Activated naive CD4-positive, alpha-beta T cell treated with anti-CD3 and anti-CD28 coated beads, Interleukin-2, amount 50 U/mL, for 72 hours (primary cell): ENCODE results near the gene HSPG2. TPM values are rescaled to one million over a fixed set of nuclear protein-coding genes. Genes with fewer than 3 reads are reported as not detected.

ENCODE experiments used
- ATAC-seq, 2 donors: fragments of 150-1000 bp; cut with Tn5 transposase; 2 replicates each; pipeline ENCODE4 v1.10.0; 2021; ENCODE audit warnings: mild to moderate bottlenecking in 2 of 2, moderate library complexity in 2 of 2
- DNase-seq, 2 donors: peaks; one replicate each; pipeline ENCODE4 v3.0.0; 2021 to 2022; ENCODE audit warnings: low spot score in 2 of 2
- H3K27ac Mint-ChIP-seq, 2 donors: one replicate each; pipeline ENCODE4 v1.8.0; 2022; ENCODE audit warnings: mild to moderate bottlenecking in 2 of 2, mixed read lengths in 2 of 2
- H3K36me3 Mint-ChIP-seq, 2 donors: one replicate each; pipeline ENCODE4 v1.8.0; 2022; ENCODE audit warnings: mixed read lengths in 2 of 2
- H3K9me3 Mint-ChIP-seq, 2 donors: one replicate each; pipeline ENCODE4 v1.8.0; 2022; ENCODE audit warnings: mixed read lengths in 2 of 2
- total RNA-seq, 2 donors: library from RNA; stranded (reverse); gene quantifications; one replicate each; pipeline ENCODE4 v1.2.3, GENCODE V29; 2022

HSPG2 gene
- total RNA-seq, 2 donors from 2014 or later, result 9.2 to 37.3 TPM

GRCh38 chr1:21939650-21940374 is 2.7 kb upstream of the HSPG2 start:
- no peaks in the 10 kb centered on the region for H3K36me3 Mint-ChIP-seq
- ATAC-seq, result no peak
- no peak overlapping the region for H3K27ac Mint-ChIP-seq
- no peaks in the 10 kb centered on the region for H3K9me3 Mint-ChIP-seq
- DNase-seq, result no peak

GRCh38 chr1:21938732-21939538 is 1.8 kb upstream of the HSPG2 start:
- H3K9me3 Mint-ChIP-seq, result no peaks in the 10 kb centered on the region

GRCh38 chr1:21937372-21938121 is 437 bp upstream of the HSPG2 start:
- Mint-ChIP-seq H3K27ac (peak overlapping the region; percentile 58 to 88), H3K9me3 (no peaks in the 10 kb centered on the region), H3K36me3 (no peaks in the 10 kb centered on the region)
- ATAC-seq, result peak; percentile 77 to 88
- peak in 1 of 2 donors; percentile 74 for DNase-seq

More at GRCh38 chr1:21938732-21939538, 1.8 kb upstream of the HSPG2 start:
- no peak for DNase-seq
- no peak overlapping the region for H3K27ac Mint-ChIP-seq
- H3K36me3 Mint-ChIP-seq, result no peaks in the 10 kb centered on the region
- no peak for ATAC-seq

GRCh38 chr1:21936366-21937031 is 611 bp downstream of the HSPG2 start:
- peak overlapping the region in 1 of 2 donors; percentile 36 for H3K27ac Mint-ChIP-seq
- ATAC-seq (peak; percentile 26 to 36), DNase-seq (no peak)

GRCh38 chr1:21935891-21936365 is 1.2 kb downstream of the HSPG2 start:
- Mint-ChIP-seq H3K27ac (no peak overlapping the region), H3K36me3 (no peaks in the 10 kb centered on the region), H3K9me3 (no peaks in the 10 kb centered on the region)
- ATAC-seq, result no peak
- no peak for DNase-seq

More at GRCh38 chr1:21936366-21937031, 611 bp downstream of the HSPG2 start:
- Mint-ChIP-seq H3K9me3 (no peaks in the 10 kb centered on the region), H3K36me3 (no peaks in the 10 kb centered on the region)

GRCh38 chr1:21935393-21935804 is 1.7 kb downstream of the HSPG2 start:
- ATAC-seq, result no peak
- no peaks in the 10 kb centered on the region for H3K9me3 Mint-ChIP-seq
- H3K36me3 Mint-ChIP-seq, result no peaks in the 10 kb centered on the region
- DNase-seq, result no peak
- no peak overlapping the region for H3K27ac Mint-ChIP-seq

GRCh38 chr1:21933397-21934248 is 3.5 kb downstream of the HSPG2 start:
- no peaks in the 10 kb centered on the region for H3K36me3 Mint-ChIP-seq
- no peak for ATAC-seq
- no peak for DNase-seq
- no peaks in the 10 kb centered on the region for H3K9me3 Mint-ChIP-seq
- H3K27ac Mint-ChIP-seq, result peak overlapping the region; percentile 58 to 60

GRCh38 chr1:21932127-21932526 is 5.0 kb downstream of the HSPG2 start:
- ATAC-seq, result no peak
- H3K36me3 Mint-ChIP-seq, result no peaks in the 10 kb centered on the region
- H3K9me3 Mint-ChIP-seq, result no peaks in the 10 kb centered on the region
- H3K27ac Mint-ChIP-seq, result no peak overlapping the region
- no peak for DNase-seq

- Mint-ChIP-seq H3K9me3 (no peaks in the 10 kb centered on the region), H3K27ac (no peak overlapping the region), H3K36me3 (no peaks in the 10 kb centered on the region)
- DNase-seq (no peak), ATAC-seq (no peak)
Measured at GRCh38 chr1:21931171-21932093, 5.7 kb downstream of the HSPG2 start.

GRCh38 chr1:21930629-21931170 is 6.4 kb downstream of the HSPG2 start:
- H3K9me3 Mint-ChIP-seq, result no peaks in the 10 kb centered on the region
- H3K36me3 Mint-ChIP-seq, result no peaks in the 10 kb centered on the region
- ATAC-seq (no peak), DNase-seq (no peak)
- no peak overlapping the region for H3K27ac Mint-ChIP-seq

GRCh38 chr1:21930080-21930571 is 7.0 kb downstream of the HSPG2 start:
- DNase-seq (no peak), ATAC-seq (no peak)
- Mint-ChIP-seq H3K27ac (no peak overlapping the region), H3K9me3 (no peaks in the 10 kb centered on the region), H3K36me3 (no peaks in the 10 kb centered on the region)

GRCh38 chr1:21927533-21928237 is 9.4 kb downstream of the HSPG2 start:
- Mint-ChIP-seq H3K36me3 (no peaks in the 10 kb centered on the region), H3K9me3 (no peaks in the 10 kb centered on the region), H3K27ac (no peak overlapping the region)
- ATAC-seq (no peak), DNase-seq (no peak)

- H3K36me3 Mint-ChIP-seq, result no peaks in the 10 kb centered on the region
- no peak overlapping the region for H3K27ac Mint-ChIP-seq
- H3K9me3 Mint-ChIP-seq, result no peaks in the 10 kb centered on the region
- DNase-seq (no peak), ATAC-seq (no peak)
Measured at GRCh38 chr1:21926814-21927532, 10.1 kb downstream of the HSPG2 start.
